Activated CD4-positive, alpha-beta T cell treated with anti-CD3 and anti-CD28 coated beads, Interleukin-2, amount 10 ng/mL, durations not matched to agents 24 days and 14 days (primary cell): ENCODE measurements around the gene ITIH5. TPM values are rescaled to one million over a fixed set of nuclear protein-coding genes. Genes with fewer than 3 reads are reported as not detected.

Experiments used
- DNase-seq: peaks from one replicate; pipeline ENCODE4 v3.0.0; 2022
- H3K27ac Mint-ChIP-seq: one replicate; pipeline ENCODE4 v1.8.0; 2022; ENCODE audit warnings: mild to moderate bottlenecking, mixed read lengths
- H3K27me3 Mint-ChIP-seq: one replicate; pipeline ENCODE4 v1.8.0; 2022; ENCODE audit warnings: mixed read lengths
- H3K36me3 Mint-ChIP-seq: one replicate; pipeline ENCODE4 v1.8.0; 2022; ENCODE audit warnings: low read depth, mild to moderate bottlenecking, mixed read lengths
- H3K4me1 Mint-ChIP-seq: one replicate; pipeline ENCODE4 v1.8.0; 2021; ENCODE audit warnings: mixed read lengths
- H3K4me3 Mint-ChIP-seq: one replicate; pipeline ENCODE4 v1.8.0; 2022; ENCODE audit warnings: mild to moderate bottlenecking, moderate library complexity, mixed read lengths
- H3K9me3 Mint-ChIP-seq: one replicate; pipeline ENCODE4 v1.8.0; 2021; ENCODE audit warnings: mixed read lengths
- intact Hi-C: fragments of 100-400 bp; cut with micrococcal nuclease; formaldehyde crosslinking; loops from one replicate; pipeline ENCODE4 v1.15.1; 2023
- total RNA-seq: library from RNA; stranded (reverse); gene quantifications from 2 replicates; pipeline ENCODE4 v1.2.3, GENCODE V29; 2022

ITIH5 gene
- total RNA-seq, 1 donor from 2014 or later = not detected

- intact Hi-C loops = no loop called here
- peaks cover 27% of the 10 kb centered on the region for H3K4me1 Mint-ChIP-seq
- DNase-seq = no peak
These were observed 153.3 kb downstream of the ITIH5 start for GRCh38 chr10:7513455-7513854.

GRCh38 chr10:7512487-7512886 is 154.3 kb downstream of the ITIH5 start:
- H3K9me3 Mint-ChIP-seq = peaks cover 21% of the 10 kb centered on the region
- peaks cover 28% of the 10 kb centered on the region for H3K4me1 Mint-ChIP-seq
- intact Hi-C loops = no loop called here
- H3K27ac Mint-ChIP-seq = no peak overlapping the region
- H3K27me3 Mint-ChIP-seq = peaks cover 6% of the 10 kb centered on the region
- peaks cover 27% of the 10 kb centered on the region for H3K36me3 Mint-ChIP-seq
- DNase-seq = no peak
- H3K4me3 Mint-ChIP-seq = no peak overlapping the region

More at GRCh38 chr10:7513455-7513854, 153.3 kb downstream of the ITIH5 start:
- H3K27me3 Mint-ChIP-seq = peaks cover 12% of the 10 kb centered on the region
- no peak overlapping the region for H3K27ac Mint-ChIP-seq
- peaks cover 22% of the 10 kb centered on the region for H3K36me3 Mint-ChIP-seq
- peaks cover 19% of the 10 kb centered on the region for H3K9me3 Mint-ChIP-seq
- H3K4me3 Mint-ChIP-seq = no peak overlapping the region

- no peak for DNase-seq
- Mint-ChIP-seq H3K4me3 (no peak overlapping the region), H3K9me3 (peaks cover 21% of the 10 kb centered on the region), H3K36me3 (peaks cover 31% of the 10 kb centered on the region), H3K27ac (no peak overlapping the region), H3K27me3 (peaks cover 6% of the 10 kb centered on the region), H3K4me1 (peaks cover 35% of the 10 kb centered on the region)
- intact Hi-C loops = no loop called here
These were observed 155.2 kb downstream of the ITIH5 start for GRCh38 chr10:7511612-7512011.

Other genes with a start within 250 kb of the ITIH5 start
- not detected in 2 replicates for gene ITIH2, start 36.4 kb upstream of the ITIH5 start, total RNA-seq
- gene KIN, start 121.0 kb upstream of the ITIH5 start, total RNA-seq = 13.9 and 14.4 TPM in 2 replicates
- gene ATP5F1C, start 121.2 kb upstream of the ITIH5 start, total RNA-seq = 332 and 369 TPM in 2 replicates
- gene TAF3, start 151.5 kb upstream of the ITIH5 start, total RNA-seq = 15.1 and 15.9 TPM in 2 replicates